Measurements from ENCODE around the gene FMN2. TPM values are rescaled to one million over a fixed set of nuclear protein-coding genes. Genes with fewer than 3 reads are reported as not detected.

Gene FMN2
- total RNA-seq, 4 donors from 2014 or later, result 0.54 to 5.1 (median 1.2) TPM

- no peak for TF ChIP-seq CTCF (IDR thresholded peaks at IDR 0.05)
- no peak for TF ChIP-seq POLR2A (IDR thresholded peaks at IDR 0.05)
- H3K27ac ChIP-seq, result no peak overlapping the region
Observed at GRCh38 chr1:240090957-240091600, 604 bp upstream of the FMN2 start.

GRCh38 chr1:240092301-240093119 lies 827 bp downstream of the FMN2 start:
- Histone ChIP-seq H3K27me3 (peaks cover 0 to 25% of the 10 kb centered on the region in 2 donors), H3K4me3 (peak overlapping the region in 3 of 4 donors; percentile 4 to 48 (median 29))

More at GRCh38 chr1:240090957-240091600, 604 bp upstream of the FMN2 start:
- Histone ChIP-seq H3K36me3 (no peaks in the 10 kb centered on the region), H3K4me3 (peak overlapping the region in 1 of 4 donors; percentile 48), H3K9me3 (no peaks in the 10 kb centered on the region), H3K27me3 (peaks cover 0 to 25% of the 10 kb centered on the region in 2 donors), H3K4me1 (peaks cover 0 to 4% (median 0%) of the 10 kb centered on the region in 4 donors)
- DNase-seq, result no peak

GRCh38 chr1:240093120-240093961 lies 1.7 kb downstream of the FMN2 start:
- TF ChIP-seq POLR2A (IDR thresholded peaks at IDR 0.05) (no peak), CTCF (IDR thresholded peaks at IDR 0.05) (no peak)
- H3K4me3 ChIP-seq, result peak overlapping the region in 1 of 4 donors; percentile 48
- H3K36me3 ChIP-seq, result no peaks in the 10 kb centered on the region
- H3K27ac ChIP-seq, result peak overlapping the region in 1 of 4 donors; percentile 63
- peaks cover 0 to 4% (median 0%) of the 10 kb centered on the region in 4 donors for H3K4me1 ChIP-seq
- H3K9me3 ChIP-seq, result no peaks in the 10 kb centered on the region
- H3K27me3 ChIP-seq, result peaks cover 0 to 25% of the 10 kb centered on the region in 2 donors
- DNase-seq, result no peak

More at GRCh38 chr1:240092301-240093119, 827 bp downstream of the FMN2 start:
- peak overlapping the region in 1 of 4 donors; percentile 63 for H3K27ac ChIP-seq
- no peaks in the 10 kb centered on the region for H3K36me3 ChIP-seq
- peaks cover 0 to 4% (median 0%) of the 10 kb centered on the region in 4 donors for H3K4me1 ChIP-seq
- DNase-seq, result no peak
- TF ChIP-seq CTCF (IDR thresholded peaks at IDR 0.05) (no peak), POLR2A (IDR thresholded peaks at IDR 0.05) (no peak)
- no peaks in the 10 kb centered on the region for H3K9me3 ChIP-seq

GRCh38 chr1:240094041-240094722 lies 2.5 kb downstream of the FMN2 start:
- Histone ChIP-seq H3K27ac (no peak overlapping the region), H3K9me3 (no peaks in the 10 kb centered on the region), H3K4me3 (no peak overlapping the region), H3K36me3 (no peaks in the 10 kb centered on the region), H3K4me1 (peaks cover 0 to 4% (median 0%) of the 10 kb centered on the region in 4 donors), H3K27me3 (peaks cover 0 to 25% of the 10 kb centered on the region in 2 donors)
- no peak for DNase-seq
- no peak for TF ChIP-seq CTCF (IDR thresholded peaks at IDR 0.05)
- no peak for TF ChIP-seq POLR2A (IDR thresholded peaks at IDR 0.05)

- peaks cover 0 to 16% of the 10 kb centered on the region in 2 donors for H3K27me3 ChIP-seq
- no peak for TF ChIP-seq POLR2A (IDR thresholded peaks at IDR 0.05)
- no peak for TF ChIP-seq CTCF (IDR thresholded peaks at IDR 0.05)
- DNase-seq, result no peak
- no peaks in the 10 kb centered on the region for H3K9me3 ChIP-seq
- H3K27ac ChIP-seq, result no peak overlapping the region
- H3K4me3 ChIP-seq, result no peak overlapping the region
- H3K36me3 ChIP-seq, result no peaks in the 10 kb centered on the region
- H3K4me1 ChIP-seq, result no peaks in the 10 kb centered on the region
Observed at GRCh38 chr1:240096974-240097373, 5.3 kb downstream of the FMN2 start.

Measured in Peyer's patch (tissue), 4 donors.